Fibroblast of skin of right biceps (primary cell): ENCODE data around the gene SEC24C.
"Not testable (repeated sequence)": the region's sequence is repeated elsewhere in the genome, so short reads cannot be mapped to it uniquely, and the experiment has no call there.

Experiments used
- DNase-seq: peaks from one replicate; pipeline ENCODE4 v3.0.0-alpha.2; 2013

The SEC24C gene

DNA sequence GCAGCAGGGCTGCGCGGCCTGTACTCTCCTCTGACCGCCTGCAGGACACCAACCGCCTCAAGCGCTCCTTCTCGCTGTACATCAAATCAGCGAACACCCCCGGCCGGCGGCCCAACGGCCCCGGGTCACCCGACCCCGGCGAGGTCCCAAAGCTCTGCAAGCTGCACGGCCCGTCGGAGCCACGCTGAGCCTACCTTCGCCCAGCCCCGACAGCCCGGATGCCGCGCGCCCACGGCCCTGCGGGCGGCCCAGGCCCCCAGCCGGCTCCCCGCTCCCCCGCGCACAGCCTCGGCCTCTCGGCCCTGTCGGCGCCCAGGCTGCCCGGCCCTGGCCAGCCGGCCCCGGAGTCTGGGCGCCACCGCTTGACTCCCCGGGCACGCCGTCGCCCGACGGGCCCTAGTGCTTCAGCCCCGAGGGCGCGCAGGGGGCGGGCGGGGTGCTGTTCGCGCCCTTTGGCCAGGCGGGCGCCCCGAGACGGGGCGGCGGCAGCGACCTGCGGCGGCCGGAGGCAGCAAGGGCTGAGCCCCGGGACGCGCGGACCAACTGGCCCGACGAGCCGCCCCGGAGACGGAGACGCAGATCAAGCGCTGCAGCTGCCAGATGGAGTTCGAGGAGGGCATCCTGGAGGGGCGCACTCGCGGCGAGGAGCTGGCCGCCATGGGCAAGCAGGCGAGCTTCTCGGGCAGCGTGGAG lies 11.1 kb upstream of the SEC24C start:
- DNase-seq: no peak

DNA sequence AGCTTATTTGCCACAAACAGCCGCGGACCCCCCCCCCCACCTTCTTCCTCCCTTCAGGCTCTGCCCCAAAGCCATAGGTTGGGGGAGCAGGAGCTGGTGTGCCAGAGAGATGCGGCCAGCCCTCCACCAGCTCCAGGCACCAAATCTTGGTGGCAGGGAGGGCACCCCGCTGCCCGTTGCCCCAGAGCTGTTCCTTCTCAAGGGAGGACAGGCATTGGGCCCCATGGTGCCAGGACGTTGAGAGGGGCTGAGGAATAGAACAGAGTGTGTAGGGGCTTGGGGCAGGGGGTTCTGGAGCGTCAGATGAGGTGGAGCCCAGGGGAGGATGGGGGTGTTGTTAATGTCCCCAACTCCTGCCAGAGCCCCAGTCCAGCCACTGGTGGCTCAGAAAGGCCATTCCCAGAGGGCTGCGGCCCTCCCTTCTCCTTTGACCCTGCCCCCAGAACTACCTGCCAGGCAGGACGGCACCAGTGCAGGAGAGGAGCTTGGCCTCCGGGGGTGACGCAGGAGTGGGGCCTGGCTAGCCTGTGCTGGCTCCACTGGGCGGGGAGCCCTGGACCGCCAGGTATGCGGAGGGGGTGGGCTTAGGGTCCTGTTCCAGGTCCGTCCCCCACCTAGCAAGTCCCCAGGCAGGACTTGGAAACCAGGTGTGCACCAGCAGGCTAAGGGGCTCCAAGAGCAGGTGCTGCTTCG lies 10.0 kb upstream of the SEC24C start:
- no peak for DNase-seq

DNA sequence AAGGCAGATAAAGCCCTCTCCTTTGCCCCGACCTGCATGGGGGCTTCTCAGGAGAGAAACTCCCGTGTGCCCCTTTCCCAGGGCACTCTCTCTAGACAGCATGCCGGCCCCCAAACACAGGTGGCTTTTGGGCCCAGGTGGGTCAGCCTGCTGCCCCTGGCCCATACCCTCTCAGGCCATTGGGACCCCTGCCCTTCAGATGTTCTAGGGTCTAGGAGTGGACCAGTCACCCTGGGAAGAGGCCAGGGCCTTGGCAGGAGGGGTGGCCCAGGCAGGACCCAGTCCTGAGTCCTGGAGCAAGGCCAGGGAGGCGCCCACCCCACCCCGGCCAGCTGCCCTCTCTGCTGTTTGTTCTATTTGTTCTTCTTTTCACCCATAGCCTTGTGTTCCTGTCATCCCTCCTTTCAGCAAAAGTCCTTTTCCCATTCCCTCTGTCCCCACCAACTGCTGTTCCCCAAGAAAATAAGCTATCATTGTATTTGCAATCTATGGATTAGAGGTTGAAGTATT lies 9.3 kb upstream of the SEC24C start:
- DNase-seq: no peak

DNA sequence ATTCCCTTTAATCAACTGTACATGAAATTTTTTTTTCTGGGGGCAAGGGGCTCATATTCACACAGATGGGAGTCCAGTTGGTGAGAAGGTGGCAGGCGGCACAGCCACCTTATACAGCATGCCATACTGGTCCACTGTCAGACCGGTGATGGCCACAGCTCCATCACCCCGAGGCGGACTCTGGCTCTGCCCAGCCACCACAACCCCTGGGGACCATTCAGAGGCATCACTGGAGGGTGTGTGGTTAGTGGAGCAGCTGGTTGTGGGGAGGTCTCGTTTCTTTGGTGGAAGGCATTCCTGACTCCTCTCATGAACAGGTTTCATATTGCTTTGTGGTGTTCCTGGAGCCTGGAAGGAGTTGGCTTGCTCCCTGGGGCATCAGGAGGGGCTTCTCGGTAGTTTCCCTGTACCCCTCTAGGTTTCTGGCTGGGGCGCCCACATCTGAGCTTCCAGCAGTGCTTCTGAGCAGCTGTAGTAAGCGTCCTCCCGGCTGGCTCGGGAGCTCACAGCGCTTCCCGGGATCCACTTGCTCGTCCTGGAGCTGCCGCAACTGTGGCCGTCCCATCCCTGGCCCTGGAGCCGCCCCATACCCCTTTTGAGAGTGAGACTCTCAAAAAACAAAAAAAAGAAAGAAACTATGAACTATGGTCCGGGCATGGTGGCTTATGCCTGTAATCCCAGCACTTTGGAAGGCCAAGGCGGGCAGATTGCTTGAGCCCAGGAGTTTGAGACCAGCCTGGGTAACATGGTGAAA lies 3.5 kb upstream of the SEC24C start:
- not testable (repeated sequence) for DNase-seq

DNA sequence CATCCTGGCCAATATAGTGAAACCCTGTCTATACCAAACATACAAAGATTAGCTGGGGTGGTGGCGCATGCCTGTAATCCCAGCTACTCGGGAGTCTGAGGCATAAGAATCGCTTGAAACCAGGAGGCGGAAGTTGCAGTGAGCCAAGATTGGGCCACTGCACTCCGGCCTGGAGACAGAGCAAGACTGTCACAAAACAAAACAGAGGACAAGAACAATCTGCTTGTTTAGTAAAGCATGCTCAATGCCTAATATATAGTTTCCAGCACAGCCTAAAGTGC lies 1.8 kb upstream of the SEC24C start:
- DNase-seq: no peak

DNA sequence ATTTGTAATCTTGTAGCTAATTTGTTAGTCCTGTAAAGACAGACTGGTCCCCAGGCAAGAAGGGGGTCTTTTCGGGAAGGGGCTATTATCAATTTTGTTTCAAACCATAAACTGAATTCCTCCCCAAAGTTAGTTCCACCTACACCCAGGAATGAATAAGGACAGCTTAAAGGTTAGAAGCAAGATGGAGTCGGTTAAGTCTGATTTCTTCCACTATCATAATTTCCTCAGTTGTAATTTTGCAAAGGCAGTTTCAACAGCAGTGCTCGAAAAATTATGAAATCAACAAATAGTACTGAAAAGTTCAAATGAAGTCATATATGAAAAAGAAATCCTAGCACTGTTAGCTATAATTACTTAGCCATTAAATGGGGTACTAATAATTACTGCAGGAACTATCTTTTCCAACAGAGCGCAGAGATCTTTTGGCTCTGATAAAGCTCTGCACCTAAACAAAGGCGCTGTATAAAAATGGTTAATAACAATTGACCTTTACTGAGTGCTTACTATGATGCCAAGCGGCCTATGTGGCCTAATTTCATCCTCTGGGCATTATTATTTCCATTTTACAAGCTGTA lies 756 bp upstream of the SEC24C start:
- DNase-seq: no peak

DNA sequence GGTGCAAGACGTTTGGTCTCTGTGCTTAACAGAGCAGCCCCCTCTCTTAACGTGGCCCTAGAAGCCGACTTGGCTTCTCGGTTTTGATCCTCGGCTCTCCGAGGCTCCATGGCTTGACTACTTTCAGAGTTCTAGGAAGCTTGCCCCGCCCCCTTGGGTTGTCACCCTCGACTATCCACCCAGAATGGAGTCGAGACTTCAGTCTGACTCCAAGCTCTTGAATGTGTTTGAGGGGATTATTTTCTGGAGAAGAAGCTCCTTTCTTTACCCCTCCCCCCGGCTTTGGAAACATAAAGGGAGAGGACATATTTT lies 448 bp downstream of the SEC24C start:
- DNase-seq: peak; percentile 63

DNA sequence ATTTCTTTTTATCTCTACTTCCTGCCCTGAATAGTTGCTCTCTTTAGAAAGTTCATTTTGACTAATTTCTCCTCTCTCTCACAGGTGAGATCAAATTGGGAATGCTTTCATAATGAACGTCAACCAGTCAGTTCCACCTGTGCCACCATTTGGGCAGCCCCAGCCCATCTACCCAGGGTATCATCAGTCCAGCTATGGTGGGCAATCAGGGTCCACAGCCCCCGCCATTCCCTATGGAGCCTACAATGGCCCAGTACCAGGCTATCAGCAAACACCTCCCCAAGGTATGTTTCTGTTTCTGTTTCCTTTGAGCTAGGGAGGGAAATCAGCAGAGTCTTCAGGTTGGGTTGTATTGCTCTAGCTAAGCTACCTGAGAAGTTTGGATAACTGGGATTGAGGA lies 2.5 kb downstream of the SEC24C start:
- no peak for DNase-seq

DNA sequence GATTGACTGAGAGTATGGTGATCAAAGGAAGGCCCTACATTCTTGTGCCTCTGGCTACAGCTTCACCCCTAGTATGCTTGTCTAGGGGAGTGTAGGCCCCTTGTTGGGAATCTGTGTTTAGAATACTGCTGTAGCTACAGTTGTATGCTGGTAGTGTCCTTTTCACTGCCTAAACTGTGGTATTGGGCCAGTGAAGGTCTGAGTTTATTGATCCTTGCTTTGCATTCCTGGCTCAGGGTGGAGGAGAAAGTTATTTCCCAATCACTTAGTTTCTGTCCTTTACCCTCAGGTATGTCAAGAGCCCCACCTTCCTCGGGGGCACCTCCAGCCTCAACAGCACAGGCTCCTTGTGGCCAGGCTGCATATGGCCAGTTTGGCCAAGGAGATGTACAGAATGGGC lies 6.6 kb downstream of the SEC24C start:
- no peak for DNase-seq

DNA sequence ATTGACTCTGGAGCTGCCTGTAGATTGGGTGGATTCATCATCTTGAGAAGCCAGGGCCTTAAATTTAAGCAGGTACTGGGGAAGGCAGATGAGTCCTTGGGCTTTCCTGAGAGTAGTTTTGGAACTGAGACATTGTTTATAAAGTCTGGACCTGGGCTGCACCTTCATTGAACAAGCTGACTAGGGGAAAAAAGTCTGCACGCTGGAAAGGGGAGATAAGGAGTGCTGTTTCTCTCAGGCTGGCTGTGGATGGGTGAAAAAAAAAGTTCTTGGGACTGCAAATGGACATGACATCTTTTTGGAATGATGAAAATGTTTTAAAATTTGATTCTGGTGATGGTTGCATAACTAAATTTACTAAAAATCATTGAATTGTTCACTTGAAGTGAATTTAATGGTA lies 12.0 kb downstream of the SEC24C start:
- DNase-seq: no peak

DNA sequence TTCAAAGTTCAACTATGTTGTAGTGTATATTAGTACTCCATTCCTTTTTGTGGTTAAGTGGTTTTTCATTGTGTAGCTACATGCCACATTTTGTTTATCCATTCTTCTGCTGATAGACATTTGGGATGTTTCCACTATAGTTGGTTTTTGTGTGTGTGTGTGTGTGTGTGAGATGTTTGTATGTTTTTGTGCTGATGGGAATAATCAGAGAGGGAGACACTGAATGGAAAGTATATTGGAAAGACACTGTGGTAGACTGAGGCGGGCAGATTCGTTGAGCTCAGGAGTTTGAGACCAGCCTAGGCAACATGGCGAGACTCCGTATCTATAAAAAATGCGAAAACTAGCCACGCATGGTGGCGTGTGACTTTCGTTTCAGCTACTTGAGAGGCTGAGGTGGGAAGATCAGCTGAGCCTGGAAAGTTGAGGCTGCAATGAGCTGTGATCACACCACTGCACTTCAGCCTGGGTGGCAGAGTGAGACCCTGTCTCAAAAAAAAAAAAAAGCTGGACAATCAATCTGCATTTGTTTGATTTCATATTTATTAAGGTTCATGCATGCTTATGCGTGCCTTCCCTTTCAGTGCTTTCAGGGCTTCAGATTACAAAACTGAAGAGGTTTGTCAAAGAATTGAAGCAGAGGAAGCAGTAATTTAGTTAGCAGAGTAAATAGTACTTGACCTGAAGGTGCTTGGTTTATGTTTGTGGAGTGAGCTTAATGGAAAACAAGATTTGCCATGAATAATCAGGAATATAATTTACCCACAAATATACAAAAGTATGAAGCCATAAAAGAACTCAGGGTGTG lies 14.7 kb downstream of the SEC24C start:
- DNase-seq: no peak

DNA sequence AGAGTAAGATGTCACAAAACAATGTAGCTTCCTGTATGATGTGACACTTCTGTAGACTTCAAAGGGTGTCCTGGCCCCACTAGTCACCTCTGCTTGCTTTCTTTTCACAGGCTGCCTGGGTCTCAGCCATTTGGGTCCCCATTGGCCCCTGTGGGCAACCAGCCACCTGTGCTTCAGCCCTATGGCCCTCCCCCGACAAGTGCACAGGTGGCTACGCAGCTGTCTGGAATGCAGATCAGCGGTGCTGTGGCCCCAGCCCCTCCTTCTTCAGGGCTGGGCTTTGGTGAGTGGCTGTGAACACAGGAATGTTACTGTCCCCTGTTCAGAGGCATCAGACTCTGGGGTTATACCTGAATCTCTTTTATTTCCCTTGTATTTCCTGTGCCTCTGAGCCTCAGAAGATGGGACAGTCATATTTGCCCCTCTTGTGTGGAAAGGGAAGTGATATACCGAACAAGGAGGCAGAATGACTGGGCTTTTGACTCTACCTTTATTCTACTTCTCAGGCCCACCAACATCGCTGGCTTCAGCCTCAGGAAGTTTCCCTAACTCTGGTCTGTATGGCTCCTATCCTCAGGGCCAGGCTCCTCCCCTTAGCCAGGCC lies 15.4 kb downstream of the SEC24C start:
- DNase-seq: no peak

DNA sequence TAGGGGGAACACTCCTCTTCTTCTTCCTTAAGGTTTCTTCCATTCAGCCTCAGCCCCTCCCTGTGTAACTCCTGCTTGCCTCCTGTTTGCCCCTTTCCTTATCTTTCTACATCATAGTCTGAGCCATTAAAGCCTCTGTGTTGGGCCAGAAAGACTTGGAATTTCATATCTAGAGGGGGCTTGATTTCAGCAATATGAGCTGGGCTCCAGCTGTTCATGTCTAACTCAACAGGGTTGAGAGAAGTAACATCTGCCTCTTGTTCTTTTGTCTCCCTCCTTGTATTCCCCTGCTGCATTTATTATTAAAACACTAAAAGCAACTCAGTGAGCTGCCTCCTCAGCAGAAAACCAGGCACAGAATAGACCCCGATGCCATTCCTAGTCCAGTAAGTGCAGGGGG lies 17.6 kb downstream of the SEC24C start:
- no peak for DNase-seq

DNA sequence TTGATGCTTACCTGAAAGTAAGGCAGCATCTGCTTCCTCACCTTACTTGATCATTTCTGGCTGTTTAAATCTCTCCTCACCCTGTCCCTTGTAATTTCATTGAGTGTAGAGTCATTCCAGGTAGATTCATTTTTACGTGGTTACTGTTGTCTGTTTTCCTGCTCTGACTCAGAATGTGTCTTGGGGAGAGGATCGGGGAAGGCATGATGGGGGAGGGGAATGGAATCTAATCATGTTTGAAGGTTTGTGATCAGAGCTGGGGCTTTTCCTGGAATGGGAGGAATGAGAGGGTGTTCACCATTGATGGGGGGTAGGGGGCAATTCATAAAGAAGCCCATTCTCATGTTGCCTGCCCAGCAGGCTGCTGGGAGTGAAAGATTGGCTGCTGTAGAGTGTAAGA lies 18.7 kb downstream of the SEC24C start:
- DNase-seq: peak; percentile 71

DNA sequence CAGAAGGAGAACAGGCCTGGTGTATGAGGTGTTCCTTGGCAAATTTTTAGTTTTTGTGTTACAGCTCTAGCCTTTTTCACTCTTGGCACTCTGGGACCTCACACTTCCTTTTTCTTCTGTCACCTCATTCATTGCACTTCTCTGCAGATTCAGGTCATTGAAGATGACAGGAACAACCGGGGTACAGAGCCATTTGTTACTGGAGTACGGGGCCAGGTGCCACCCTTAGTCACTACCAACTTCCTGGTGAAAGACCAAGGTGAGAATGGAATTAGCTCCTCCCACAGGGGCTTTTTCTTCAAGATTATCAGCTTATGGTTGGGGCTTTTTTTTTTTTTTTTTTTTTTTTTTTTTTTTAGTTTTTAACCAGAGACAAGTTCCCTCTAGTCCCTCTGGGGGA lies 19.2 kb downstream of the SEC24C start:
- DNase-seq: no peak

DNA sequence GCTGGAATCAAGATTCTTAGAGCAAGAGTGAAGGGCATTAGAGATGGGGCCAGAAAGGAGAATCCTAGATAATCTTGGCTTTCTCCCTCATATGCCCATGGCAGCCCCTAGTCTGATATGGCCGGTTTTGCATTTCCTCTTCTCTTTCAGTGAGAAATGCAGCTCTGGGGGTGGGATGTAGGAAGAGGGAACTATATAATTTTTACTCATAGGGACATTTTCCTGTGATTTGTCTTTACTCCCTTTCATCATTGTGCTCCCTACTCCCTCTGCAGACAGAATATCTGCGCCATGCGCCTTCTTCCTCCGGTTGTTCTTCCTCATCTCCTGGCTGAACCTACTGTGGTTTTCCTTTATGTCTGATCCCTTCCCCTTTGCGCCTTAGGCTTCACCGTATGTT lies 20.9 kb downstream of the SEC24C start:
- DNase-seq: no peak

DNA sequence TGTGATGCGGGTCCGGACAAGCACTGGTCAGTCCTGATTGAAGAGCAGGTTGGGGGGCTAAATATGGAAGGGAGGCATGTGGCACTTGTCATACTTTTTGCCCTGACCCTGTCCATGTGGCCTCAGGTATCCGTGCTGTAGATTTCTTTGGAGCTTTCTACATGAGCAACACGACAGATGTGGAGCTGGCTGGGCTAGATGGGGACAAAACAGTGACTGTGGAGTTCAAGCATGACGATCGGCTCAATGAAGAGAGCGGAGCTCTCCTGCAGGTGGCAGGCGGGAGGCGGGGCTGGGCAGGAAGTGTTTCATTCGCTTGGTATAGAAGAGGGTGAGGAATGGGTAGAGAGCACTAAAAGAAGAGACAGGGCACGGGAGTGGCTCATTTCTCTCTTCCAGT lies 24.7 kb downstream of the SEC24C start:
- DNase-seq: no peak

DNA sequence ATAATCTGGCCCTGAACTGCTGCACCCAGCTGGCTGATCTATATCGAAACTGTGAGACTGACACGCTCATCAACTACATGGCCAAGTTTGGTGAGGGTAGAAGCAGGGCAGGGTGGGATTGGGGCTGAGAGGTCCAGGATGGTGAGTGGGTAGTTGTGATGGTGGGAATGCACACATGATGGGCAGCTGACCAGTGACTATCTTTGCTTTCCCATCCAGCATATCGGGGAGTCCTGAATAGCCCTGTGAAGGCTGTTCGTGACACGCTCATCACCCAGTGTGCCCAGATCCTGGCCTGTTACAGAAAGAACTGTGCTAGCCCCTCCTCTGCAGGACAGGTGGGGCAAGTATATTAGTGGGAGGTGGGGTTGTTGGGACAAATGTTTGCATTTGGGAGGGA lies 25.2 kb downstream of the SEC24C start:
- no peak for DNase-seq

DNA sequence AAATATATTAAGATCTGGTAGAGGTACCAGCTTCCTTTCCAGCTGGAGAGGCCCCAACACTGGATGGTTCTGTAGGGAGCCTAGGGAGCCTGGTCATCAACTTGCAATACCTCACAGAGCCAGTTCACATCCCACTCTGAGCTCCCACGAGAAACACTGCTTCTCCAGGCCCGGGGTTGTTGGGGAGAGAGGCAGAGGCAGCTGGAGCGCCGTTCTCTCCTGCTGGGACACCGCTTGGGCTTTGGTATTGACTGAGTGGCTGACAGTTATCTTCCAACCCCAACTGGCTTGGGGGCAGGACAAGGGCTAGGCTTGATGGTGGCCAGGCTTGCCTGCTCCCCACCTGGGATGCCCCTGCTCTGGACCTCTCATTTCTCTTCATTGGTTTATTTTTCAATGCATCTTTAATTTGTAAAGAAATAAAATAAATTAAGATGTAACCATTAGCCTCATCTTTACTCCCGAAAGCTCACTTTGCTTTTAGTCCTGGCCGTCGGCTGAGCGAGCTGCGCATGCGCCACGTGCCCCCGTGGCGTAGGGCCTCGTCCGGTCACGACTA lies 27.6 kb downstream of the SEC24C start:
- DNase-seq: no peak

DNA sequence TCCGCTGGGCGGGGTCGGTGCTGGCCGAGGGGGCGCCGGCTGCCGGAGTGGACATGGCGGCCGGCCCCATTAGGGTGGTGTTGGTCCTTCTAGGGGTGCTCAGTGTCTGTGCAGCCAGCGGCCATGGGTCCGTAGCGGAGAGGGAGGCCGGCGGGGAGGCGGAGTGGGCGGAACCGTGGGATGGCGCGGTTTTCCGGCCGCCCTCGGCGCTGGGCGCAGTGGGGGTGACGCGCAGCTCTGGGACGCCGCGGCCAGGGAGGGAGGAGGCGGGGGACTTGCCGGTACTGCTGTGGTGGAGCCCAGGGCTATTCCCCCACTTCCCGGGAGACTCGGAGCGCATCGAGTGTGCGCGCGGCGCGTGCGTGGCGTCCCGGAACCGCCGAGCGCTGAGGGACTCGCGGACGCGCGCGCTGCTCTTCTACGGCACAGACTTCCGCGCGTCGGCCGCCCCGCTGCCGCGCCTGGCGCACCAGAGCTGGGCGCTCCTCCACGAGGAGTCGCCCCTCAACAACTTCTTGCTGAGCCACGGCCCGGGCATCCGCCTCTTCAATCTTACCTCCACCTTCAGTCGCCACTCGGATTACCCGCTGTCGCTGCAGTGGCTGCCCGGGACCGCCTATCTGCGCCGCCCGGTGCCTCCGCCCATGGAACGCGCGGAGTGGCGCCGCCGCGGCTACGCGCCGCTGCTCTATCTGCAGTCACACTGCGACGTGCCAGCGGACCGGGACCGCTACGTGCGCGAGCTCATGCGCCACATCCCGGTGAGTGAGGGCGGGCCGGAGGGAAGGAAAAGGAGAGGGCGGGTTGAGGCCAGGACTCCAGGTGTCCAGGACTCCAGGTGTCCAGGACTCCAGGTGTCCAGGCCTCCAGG lies 28.3 kb downstream of the SEC24C start:
- DNase-seq: peak; percentile 82

DNA sequence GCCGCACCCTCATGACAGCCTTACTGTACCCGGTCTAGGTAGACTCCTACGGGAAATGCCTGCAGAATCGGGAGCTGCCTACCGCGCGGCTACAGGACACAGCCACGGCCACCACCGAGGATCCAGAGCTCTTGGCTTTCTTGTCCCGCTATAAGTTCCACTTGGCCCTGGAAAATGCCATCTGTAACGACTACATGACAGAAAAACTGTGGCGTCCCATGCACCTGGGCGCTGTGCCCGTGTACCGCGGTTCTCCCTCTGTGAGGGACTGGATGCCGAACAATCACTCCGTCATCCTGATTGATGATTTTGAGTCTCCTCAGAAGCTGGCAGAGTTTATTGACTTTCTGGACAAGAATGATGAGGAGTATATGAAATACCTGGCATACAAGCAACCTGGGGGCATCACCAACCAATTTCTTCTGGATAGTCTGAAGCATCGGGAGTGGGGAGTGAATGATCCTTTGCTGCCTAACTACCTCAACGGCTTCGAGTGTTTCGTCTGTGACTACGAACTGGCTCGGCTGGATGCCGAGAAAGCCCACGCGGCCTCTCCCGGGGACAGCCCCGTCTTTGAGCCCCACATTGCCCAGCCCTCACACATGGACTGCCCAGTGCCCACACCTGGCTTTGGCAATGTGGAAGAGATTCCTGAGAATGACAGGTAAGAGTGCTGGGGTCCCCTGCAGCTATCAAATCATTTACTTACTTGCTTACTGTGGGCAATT lies 29.1 kb downstream of the SEC24C start:
- DNase-seq: no peak
